ENCODE measurements around the gene PRAMEF8. TPM values are rescaled to one million over a fixed set of nuclear protein-coding genes. Genes with fewer than 3 reads are reported as not detected.
"Not testable (repeated sequence)": the region's sequence is repeated elsewhere in the genome, so short reads cannot be mapped to it uniquely, and the experiment has no call there.

Gene PRAMEF8
- not detected for polyA plus RNA-seq (ENCODE audit: insufficient read length in 12 of 12)
- long read RNA-seq, donor 1 = 0 reads
- long read RNA-seq, donor 2 = 0 reads
- long read RNA-seq, donor 3 = 0 reads
- long read RNA-seq, donor 4 = 0 reads
- long read RNA-seq, donor 5 = 0 reads
- long read RNA-seq, donor 6 = 0 reads
- long read RNA-seq, donor 7 = 0 reads
- long read RNA-seq, donor 8 = 0 reads
- long read RNA-seq, donor 9 = 0 reads
- long read RNA-seq, donor 10 = 0 reads
- long read RNA-seq, donor 11 = 0 reads

DNA sequence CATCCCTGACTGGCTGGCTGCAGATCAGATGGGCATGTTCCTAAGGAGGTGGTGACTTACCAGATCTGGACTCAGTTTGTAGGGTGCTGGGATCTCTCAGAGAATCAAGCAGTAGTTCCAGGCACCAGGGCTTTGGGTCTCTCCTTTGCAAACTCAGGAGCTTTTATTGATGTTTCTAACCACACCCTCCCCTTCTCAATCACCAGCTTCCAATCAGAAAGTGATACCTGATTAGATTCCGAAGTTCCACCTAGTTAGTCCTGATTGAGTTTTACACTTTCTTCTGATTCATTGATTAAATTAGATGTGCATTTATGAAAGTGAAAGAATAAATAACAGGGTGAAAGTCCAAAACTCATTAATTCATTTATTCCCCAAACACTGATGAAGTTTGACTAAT, at the start of gene PRAMEF8:
Gene PRAMEF8 (minus strand): TSS at position 101 of the 400 bp plus-strand sequence. CDS start 1,046 bp downstream, outside the sequence.
- not testable (repeated sequence) for DNase-seq

DNA sequence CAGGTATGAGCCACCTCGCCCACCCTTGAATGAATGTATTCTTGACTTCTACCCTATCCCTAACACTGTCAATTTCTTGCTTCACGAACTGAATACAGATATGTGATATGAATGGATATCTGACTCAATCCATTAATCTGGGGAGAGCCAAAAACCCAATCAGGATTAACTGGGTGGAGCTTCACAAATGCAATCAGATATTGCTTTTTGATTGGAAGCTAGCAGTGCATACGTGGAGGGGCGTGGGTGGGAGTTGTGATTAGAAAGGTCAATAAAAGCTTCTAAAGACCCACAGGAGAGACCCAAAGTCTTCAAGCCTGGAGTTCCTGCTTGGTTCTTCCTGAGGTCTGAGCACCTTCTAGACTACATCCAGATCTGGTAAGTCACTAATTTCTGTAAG, 30.3 kb upstream of the PRAMEF8 start, which contains the start of gene PRAMEF15:
Gene PRAMEF15 (plus strand): TSS at position 301 of the 400 bp plus-strand sequence. CDS start 2,827 bp downstream, outside the sequence.
- not testable (repeated sequence) for DNase-seq

DNA sequence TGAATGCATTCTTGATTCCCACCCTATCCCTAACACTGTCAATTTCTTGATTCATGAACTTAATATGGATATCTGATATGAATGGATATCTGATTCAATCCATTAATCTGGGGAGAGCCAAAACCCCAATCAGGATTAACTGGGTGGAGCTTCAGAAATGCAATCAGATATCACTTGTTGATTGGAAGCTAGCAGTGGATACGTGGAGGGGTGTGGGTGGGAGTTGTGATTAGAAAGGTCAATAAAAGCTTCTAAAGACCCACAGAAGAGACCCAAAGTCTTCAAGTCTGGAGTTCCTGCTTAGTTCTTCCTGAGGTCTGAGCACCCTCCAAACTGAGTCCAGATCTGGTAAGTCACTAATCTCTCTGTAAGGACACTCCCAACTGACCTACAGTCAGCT, 18.3 kb upstream of the PRAMEF8 start, which contains the start of gene PRAMEF33:
Gene PRAMEF33 (plus strand): TSS at position 301 of the 400 bp plus-strand sequence. CDS start 2,416 bp downstream, outside the sequence.
- DNase-seq = not testable (repeated sequence)

DNA sequence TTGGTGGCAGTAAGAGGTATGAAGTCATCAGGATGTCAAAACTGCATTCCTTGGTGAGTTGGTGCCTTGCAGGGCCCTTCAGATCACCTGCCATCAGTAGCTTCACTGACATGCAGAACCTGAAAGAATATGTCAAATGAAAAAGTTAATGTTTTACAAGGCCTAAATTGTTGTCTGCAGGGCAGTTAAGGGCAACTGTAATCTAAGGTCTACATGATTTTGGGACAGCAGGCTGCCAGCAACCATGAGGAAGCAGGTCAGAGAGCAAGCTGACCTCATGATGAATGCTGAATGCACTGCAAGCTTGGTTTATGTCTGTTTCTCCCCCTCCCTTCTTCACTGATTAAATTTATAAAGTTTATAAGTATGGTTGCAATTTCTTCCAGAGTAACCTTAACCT, 17.3 kb upstream of the PRAMEF8 start:
- not testable (repeated sequence) for DNase-seq

DNA sequence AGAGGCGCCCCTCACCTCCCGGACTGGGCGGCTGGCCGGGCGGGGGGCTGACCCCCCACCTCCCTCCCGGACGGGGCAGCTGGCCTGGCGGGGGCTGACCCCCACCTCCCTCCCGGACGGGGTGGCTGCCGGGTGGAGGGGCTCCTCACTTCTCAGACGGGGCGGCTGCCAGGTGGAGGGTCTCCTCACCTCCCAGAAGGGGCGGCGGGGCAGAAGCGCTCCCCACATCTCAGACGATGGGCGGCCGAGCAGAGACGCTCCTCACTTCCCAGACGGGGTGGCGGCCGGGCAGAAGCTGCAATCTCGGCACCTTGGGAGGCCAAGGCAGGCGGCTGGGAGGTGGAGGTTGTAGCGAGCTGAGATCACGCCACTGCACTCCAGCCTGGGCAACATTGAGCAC, 13.8 kb upstream of the PRAMEF8 start:
- not testable (repeated sequence) for DNase-seq

DNA sequence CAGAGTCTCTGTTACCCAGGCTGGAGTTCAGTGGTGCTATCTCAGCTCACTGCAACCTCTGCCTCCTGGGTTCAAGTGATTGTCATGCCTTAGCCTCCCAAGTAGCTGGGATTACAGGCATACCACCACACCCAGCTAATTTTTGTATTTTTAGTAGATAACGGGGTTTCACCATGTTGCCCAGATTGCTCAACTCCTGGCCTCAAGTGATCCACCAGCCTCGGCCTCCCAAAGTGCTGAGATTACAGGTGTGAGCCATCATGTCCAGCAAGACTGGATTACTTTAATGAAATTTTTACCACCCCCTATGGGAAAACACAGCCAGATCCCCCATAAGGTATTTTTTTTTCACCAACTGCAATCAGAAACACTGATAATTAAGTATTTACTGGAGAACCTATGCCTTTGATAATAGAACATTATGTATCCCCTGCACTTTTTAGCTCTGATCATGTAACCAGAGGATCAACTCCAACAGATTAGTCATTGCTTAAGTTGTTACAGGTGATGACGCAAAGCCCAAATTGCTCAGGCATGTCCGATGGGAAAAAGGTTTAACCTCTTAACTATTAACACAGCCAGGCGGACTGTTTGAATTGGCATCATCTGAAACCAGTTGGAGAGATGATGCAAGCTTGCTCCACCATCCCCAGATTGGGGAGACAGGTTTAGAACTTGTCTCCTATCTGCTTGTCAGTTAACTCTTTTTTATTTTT, 12.4 kb upstream of the PRAMEF8 start:
- not testable (repeated sequence) for DNase-seq

DNA sequence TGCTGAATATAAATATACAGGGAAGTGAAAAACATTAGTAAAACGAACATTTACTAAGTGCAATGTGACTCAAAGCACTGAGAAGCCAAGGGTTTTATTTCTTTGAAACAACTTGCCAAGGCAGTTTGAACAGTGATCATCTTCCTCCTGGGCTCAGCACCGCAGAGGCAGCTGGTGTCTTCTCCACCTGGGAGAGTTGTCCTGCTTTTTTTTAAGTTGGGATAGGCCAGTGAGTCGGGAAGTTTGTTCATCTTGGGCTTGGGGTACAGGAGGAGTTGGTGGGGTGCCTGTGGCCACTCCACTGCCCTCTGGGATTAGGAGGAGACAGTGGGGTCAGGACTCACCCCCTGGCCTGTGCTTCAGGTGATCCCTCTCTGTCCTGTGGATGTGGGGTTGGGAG, 4.1 kb upstream of the PRAMEF8 start:
- DNase-seq = not testable (repeated sequence)

DNA sequence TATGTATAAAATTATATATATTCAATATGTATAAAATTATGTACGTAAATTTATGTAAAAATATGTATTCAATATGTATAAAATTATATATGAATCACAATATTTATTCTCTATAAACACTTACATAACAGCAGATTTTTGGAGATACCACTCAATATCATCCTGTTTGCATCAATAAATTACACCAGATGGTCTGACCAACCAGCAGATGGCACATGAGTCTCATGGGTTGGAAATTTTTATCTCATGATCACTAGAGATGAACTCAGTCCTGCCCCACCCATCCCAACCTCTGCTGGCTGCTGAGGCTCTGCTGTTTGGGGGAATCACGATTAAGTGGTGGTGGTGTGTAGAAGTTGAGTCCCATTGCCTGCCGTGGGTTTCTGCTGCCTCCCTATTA, 5.3 kb downstream of the PRAMEF8 start:
- not testable (repeated sequence) for DNase-seq

DNA sequence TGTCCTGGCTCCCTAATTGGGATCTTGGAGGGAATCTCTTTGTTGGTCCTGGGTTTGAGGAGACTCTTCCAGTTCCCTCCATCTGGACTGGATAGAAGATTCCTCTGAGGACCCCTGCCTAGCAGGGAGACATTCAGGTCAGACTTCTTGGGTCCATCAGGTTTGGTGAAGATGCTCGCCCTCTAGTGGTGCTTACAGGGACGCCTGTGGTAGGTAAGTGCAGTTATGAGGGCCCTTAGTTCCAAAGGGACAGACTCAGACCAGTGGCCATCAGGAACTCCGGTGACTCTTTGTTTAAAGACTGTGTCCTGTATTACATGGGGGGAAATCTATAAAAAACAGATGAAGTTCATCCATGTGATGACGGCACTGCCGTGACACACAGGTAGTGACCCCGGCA, 7.9 kb downstream of the PRAMEF8 start:
- DNase-seq = not testable (repeated sequence)

DNA sequence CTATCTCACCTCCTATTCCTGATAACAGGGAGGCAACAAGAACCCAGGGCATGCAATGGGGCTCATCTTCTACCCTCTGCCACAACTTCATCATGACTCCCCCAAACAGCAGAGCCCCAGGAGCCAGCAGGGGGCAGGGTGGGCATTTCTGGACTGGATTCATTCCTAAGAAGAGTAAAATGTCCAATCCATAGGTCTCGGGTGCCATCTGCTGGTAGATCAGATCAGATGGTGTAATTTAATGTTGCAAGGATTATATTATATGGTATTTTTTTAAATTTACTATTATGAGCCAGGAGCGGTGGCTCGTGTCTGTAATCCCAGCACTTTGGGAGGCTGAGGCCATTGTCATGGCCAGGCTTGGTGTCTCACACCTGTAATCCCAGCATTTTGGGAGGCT, 19.8 kb downstream of the PRAMEF8 start:
- not testable (repeated sequence) for DNase-seq

DNA sequence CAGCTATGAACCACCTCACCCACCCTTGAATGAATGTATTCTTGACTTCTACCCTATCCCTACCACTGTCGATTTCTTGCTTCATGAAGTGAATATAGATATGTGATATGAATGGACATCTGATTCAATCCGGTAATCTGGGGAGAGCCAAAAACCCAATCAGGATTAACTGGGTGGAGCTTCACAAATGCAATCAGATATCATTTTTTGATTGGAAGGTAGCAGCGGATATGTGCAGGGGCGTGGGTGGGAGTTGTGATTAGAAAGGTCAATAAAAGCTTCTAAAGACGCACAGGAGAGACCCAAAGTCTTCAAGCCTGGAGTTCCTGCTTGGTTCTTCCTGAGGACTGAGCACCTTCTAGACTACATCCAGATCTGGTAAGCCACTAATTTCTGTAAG, 31.0 kb downstream of the PRAMEF8 start, which contains the start of gene PRAMEF5:
Gene PRAMEF5 (plus strand): TSS at position 301 of the 400 bp plus-strand sequence. CDS start 5,071 bp downstream, outside the sequence.
- not testable (repeated sequence) for DNase-seq

DNA sequence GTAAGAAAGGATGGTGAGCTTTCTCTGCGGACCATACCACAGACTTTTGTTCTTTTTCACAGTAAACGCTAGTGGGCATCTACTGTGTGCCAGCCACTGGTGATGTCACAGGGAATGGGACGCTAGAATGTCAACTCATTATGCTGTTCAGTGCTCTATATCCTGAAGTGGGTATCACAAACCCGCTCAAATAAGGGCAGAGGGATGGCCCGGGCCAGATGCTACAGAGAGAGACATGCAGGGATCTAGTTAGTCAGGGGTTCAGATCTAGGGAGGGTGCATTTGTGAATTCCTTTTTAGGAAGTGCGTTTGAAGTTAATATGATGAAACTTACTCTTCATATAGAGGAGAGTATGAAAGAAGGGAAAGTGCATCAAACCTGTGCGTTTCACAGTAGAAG, 37.8 kb downstream of the PRAMEF8 start:
- not testable (repeated sequence) for DNase-seq

DNA sequence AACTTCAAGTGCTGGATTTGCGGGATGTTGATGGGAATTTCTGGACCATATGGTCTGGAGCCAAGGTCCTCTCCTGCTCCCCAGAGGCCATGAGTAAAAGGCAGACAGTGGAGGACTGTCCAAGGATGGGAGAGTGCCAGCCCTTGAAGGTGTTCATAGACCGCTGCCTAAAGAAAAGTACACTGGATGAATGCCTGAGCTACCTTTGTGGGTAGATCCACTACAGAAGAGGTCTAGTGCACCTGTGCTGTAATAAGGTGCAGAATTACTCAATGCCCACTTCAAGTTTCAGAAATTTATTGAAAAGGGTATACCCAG, 38.4 kb downstream of the PRAMEF8 start:
- DNase-seq = not testable (repeated sequence)

DNA sequence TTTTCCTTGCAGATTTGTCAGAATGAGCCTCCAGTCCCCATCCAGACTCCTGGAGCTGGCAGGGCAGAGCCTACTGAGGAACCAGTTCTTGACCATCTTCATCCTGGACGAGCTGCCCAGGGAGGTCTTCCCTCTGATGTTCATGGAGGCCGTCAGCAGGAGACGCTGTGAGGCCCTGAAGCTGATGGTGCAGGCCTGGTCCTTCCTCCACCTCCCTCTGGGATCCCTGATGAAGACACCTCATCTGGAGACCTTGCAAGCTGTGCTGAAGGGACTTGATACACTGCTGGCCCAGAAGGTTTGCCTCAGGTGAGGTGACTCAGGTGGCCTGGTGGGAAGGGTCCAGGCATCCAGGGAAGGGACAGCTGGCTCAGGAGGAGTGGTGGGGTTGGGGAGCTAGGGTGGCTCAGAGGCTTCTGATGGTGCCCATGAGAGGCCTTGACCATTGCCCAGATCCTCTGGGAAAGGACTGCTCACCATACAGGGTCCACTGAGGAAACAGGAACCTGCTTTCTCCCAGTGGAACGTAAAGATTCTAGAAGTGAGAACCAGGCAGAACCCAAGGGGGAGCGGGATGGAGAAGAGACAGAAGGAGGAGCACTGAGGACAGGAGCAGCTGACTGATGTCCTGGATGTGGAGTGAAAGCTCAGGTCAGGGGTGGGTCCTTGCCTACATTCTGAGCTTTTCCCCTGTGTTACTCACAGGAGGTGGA, 38.9 kb downstream of the PRAMEF8 start:
- not testable (repeated sequence) for DNase-seq

DNA sequence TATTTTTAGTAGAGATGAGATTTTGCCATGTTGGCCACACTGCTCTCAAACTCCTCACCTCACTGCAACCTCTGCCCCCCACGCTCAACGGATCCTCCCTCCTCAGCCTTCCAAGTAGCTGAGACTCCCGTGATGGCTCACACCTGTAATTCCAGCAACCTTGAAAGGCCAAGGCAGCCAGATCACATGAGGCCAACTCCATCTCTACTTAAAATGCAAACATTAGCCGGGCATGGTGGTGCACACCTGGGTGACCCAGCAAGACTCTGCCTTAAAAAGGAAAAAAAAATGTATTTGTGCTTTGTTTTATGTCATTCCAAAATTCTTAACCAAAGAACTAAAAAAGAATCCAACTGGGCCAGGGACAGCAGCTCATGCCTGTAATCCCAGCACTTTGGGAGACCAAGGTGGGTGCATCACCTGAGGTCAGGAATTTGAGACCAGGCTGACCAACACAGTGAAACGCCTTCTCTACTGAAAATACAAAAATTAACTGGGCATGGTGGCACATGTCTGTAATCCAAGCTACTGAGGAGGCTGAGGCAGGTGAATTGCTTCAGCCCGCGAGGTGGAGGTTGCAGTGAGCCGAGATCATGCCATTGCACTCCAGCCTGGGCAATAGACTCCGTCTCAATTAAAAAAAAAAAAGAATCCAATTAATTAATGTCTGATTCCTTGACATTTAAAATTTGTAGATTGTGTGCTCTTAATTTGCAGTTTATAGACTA, 41.2 kb downstream of the PRAMEF8 start:
- DNase-seq = not testable (repeated sequence)

DNA sequence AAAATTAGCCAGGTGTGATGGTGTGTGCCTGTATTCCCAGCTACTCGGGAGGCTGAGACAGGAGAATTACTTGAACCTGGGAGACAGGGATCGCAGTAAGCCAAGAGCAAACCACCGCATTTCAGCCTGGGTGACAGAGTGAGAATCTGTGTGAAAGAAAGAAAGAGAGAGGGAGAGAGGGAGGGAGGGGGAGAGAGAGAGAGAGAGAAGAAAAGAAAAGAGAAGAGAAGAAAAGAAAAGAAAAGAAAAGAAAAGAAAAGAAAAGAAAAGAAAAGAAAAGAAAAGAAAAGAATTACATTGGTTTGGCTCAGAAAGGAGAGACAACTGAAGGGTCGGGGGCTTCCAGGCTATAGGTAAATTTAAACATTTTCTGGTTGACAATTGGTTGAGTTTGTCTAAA, 45.3 kb downstream of the PRAMEF8 start:
- DNase-seq = not testable (repeated sequence)

DNA sequence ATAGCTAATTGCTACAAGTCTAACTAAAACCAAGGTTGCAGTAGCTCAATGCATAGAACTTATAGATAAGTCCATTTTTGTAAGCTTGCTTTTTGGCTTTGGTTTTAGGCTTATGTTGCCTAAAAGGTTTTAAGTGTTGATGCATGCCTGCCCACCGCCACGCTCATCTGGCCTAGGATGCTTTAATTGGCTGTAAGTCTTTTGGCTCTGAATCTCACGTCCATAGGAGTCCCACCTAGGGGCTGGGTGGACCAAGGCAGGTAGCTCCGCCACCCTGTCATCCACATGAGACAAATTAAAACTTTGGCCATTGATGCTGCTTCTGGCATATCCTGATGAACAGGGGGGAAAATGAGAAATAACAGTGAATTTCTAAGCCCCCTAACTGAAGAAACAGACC, 47.4 kb downstream of the PRAMEF8 start:
- not testable (repeated sequence) for DNase-seq

DNA sequence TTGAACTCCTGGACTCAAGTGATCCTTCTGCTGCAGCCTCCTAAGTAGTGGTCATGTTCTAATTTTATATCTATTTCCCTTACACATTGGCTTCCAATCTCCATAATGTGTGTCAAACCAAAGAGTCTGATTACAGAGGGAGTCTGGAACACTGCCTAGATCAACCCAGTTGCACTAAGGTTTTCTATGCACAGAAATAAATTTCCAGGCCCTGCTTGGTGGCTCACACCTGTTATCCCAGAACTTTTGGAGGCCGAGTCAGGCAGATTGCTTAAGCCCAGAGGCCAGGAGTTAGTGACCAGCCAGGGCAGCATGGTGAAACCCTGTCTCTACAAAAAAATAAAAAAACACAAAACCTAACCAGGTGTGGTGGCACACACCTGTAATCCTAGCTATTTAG, 50.9 kb downstream of the PRAMEF8 start:
- DNase-seq = not testable (repeated sequence)

DNA sequence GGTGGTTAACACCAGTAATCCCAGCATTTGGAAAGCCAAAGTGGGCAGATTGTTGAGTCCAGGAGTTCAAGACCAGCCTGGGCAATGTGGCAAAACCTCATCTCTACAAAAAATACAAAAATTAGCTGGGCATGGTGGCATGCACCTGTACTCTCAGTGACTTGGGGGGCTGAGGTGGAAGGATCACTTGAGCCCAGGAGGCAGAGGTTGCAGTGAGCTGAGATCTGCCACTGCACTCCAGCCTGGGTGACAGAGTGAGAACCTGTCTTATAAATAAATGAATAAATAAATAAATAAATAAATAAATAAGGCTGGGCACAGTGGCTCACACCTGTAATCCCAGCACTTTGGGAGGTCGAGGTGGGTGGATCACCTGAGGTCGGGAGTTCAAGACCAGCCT, 52.9 kb downstream of the PRAMEF8 start:
- not testable (repeated sequence) for DNase-seq
